GM10266 (cell line): ENCODE data around the gene NOL12.
A peak's percentile ranks its signal among the peaks of the same experiment; 100 is the strongest.
"Not testable (repeated sequence)": the region's sequence is repeated elsewhere in the genome, so short reads cannot be mapped to it uniquely, and the experiment has no call there.

Source experiments
- DNase-seq: peaks from one replicate; pipeline ENCODE4 v3.0.0; 2012; ENCODE audit errors: extremely low spot score
- TF ChIP-seq, protein P1 (sequence below): IDR thresholded peaks from 2 replicates; pipeline ENCODE4 v1.5.1; 2012; ENCODE audit warnings: mild to moderate bottlenecking, low read depth; ENCODE audit not compliant: control insufficient read depth, insufficient read depth; ENCODE audit errors: missing control alignments

The NOL12 gene

DNA sequence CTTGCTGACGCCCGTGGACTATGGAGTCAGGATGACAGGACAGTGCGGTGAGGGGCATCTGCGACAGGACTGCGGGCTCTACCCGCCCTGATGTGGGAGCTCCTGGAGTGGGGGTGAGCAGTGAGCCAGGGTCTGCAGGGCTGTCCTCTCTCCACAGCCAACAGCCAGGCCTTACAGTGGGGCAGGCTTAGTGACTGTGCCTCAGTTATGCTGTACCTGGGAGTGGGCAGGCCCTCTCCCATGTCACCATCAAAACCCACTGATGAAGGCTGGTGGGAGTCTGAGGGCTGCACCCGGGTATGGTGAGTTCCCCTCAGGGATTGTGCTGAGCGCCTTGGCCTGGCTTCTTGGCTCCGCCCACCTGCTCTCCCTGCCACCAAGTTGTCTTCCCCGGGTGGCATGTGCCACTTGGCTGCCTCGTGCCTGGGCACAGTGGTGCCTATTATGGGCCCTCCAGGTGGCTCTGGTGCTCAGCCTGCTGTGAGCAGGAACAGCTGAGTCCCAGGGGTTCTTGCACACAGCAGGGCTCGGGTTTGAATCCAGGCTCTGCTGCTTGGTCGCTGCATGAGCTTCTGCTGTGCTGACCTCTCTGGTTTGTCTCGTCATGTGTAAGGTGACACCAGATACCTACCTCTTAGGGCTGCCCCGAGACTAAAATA is 6.6 kb downstream of the NOL12 start:
- DNase-seq = no peak

DNA sequence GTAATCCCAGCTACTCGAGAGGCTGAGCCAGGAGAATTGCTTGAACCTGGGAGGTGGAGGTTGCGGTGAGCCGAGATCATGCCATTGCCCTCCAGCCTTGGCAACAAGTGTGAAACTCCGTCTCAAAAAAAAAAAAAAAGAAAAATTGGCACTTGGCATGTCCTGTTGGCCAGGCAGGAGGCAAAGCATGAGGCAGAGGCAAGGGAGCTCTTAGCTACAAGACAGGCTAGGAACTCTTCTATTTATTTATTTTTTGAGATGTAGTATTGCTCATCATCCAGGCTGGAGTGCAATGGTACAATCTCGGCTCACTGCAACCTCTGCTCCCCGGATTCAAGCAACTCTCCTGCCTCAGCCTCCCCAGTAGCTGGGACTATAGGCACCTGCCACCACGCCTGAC is 8.0 kb downstream of the NOL12 start:
- DNase-seq = not testable (repeated sequence)

More for the DNA sequence above, 6.6 kb downstream of the NOL12 start:
- TF ChIP-seq, protein P1, sequence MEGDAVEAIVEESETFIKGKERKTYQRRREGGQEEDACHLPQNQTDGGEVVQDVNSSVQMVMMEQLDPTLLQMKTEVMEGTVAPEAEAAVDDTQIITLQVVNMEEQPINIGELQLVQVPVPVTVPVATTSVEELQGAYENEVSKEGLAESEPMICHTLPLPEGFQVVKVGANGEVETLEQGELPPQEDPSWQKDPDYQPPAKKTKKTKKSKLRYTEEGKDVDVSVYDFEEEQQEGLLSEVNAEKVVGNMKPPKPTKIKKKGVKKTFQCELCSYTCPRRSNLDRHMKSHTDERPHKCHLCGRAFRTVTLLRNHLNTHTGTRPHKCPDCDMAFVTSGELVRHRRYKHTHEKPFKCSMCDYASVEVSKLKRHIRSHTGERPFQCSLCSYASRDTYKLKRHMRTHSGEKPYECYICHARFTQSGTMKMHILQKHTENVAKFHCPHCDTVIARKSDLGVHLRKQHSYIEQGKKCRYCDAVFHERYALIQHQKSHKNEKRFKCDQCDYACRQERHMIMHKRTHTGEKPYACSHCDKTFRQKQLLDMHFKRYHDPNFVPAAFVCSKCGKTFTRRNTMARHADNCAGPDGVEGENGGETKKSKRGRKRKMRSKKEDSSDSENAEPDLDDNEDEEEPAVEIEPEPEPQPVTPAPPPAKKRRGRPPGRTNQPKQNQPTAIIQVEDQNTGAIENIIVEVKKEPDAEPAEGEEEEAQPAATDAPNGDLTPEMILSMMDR = no peak

DNA sequence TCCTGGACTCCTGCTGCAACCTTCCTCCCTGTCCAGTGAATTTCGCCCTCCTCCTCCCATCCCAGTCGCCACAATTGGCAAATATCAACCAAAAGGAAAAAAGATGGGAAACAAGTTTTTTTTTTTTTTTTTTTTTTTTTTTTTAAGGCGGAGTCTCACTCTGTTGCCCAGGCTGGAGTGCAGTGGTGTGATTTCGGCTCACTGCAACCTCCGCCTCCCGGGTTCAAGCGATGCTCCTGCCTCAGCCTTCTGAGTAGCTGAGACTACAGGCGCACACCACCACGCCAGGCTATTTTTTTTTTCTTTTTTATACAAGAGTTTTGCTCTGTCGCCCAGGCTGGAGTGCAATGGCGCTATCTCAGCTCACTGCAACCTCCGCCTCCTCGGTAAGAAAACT is 10.1 kb downstream of the NOL12 start:
- DNase-seq = not testable (repeated sequence)

DNA sequence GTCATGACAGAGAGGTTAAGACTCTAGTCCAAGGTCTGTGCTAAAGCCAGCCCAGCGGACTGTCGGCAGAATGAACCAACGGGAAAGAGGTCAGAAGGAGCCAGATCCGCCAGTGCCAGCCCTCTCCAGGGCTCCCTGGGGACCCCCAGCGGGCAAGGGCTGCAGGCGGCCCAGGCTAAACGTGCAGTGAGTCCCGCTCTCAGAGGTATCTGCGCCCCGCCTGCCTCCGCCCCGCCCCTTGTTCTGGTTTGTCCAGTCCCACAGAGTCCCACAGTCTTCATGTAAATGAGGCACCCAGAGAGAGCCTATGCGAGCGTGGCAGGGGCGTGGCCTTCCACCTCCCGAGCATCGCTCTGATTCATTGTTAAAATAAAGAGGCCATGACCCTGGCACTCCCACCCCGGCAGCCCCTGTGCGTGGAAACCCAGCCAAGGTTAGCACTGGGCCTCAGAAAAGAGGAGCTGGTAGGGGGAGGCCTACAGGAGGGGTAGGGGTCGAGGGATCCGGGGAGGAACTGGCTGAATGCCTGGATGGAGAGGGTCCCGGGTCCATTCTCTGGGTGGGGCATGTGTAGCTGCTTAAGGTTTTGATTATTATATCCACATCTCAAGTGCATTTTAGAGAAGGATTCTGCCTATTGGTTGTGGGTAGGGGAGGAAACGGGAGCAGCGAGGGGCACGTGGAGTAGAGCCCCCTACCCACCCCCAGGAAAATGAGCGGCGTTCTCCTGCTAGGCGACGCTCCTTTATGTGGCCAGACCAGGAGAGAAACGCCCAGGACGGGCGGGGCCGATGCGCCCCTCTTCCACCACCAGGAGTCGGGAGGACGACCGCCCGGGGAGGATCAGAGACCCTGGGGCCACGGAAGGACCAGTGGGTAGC is 10.8 kb downstream of the NOL12 start, which contains the start of gene TRIOBP:
Gene TRIOBP (plus strand): TSS at position 392 of the 881 bp plus-strand sequence. CDS start 4,318 bp downstream, outside the sequence.
- TF ChIP-seq, protein P1 = peak; percentile 28
- DNase-seq = peak; percentile 73

DNA sequence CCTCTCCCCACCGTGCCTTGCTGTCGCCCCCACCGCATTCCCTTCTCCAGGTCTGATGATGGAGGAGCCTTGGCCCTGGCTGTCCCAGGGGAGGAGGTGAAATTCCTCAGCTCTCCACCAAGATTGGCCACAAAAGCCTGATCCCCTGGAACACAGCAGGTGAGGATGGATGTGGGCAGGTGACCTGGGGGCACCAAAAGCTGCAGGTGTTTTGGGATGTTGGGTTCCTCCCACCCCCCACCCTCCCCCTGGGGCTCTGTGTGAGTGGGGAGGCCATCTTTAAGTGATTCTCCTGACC is 11.3 kb downstream of the NOL12 start:
- no peak for DNase-seq
- TF ChIP-seq, protein P1 = no peak

DNA sequence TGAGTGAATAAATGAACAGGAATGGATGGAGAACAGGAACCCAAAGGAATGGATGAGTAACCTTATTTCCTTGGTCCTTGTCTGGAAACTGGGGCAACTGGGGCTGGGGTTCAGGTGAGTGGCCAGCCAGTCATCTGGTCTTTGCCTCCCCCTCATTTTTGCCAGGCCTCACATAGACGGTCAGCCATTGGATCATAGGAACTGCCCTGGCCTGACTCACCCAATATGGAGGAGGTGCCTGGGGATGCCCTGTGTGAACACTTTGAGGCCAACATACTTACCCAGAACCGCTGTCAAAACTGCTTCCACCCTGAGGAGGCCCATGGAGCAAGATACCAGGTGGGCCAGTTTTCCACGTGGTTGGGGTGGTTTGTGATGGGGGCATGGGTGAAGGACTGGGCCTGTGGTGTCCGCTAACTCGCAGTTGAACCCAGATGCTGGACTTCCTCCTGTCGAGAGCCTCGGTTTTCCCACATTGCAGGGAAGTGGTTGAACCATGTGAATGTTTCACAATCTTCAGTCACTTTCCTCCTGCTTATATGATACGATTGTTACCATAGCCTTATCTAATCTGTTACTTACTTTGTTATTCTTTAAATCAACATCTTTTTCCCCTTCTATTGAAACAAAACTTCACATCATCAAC is 15.1 kb downstream of the NOL12 start:
- TF ChIP-seq, protein P1 = no peak
- DNase-seq = no peak

DNA sequence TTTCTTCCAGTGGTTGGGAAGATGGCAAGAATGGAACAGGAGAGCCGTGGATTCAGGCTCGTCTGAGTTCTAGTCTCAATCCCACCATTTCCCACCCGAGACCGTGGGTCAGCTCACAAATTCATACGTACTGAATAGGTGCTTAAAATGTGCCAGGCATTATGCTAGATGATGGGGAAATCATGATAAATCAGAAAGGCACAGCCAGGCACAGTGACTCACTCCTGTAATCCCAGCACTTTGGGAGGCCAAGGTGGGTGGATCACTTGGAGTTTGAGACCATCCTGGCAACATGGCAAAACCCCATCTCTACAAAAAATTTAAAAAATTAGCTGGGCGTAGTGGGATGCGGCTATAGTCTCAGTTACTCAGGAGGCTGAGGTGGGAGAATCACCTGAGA is 17.8 kb downstream of the NOL12 start:
- DNase-seq = no peak
- TF ChIP-seq, protein P1 = no peak

DNA sequence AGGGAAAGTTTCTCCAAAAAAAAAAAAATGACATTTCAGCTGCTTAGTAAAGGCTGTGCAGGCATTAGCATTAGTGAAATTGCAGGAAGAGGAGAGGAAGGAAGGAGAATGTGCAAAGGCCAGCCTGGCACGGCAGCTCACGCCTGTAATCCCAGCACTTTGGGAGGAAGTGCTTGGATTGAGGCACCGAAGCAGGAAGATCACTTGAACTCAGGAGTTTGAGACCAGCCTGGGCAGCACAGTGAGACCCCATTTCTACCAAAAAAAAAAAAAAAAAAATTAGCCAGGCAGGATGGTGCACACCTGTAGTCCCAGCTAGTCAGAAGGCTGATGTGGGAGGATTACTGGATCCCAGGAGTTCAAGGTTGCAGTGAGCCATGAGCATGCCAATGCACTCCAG is 18.5 kb downstream of the NOL12 start:
- TF ChIP-seq, protein P1 = no peak
- no peak for DNase-seq
